ENCODE data around the gene SCLT1.

GRCh38 chr4:128846063-128846462 is 247.3 kb downstream of the SCLT1 start:
- TF ChIP-seq POLR2AphosphoS5 (IDR thresholded peaks at IDR 0.05; ENCODE audit: low read depth, low read length) = no peak
- no peak for TF ChIP-seq REST (IDR thresholded peaks at IDR 0.05; ENCODE audit: insufficient read depth in 1 of 2, low read depth in 2 of 2, low read length in 2 of 2)
- TF ChIP-seq TAF1 (IDR thresholded peaks at IDR 0.05; ENCODE audit: borderline replicate concordance, insufficient read depth, low read length) = no peak
